HG02885 (cell line): ENCODE measurements around the gene RASSF7.
A peak's percentile ranks its signal among the peaks of the same experiment; 100 is the strongest.
"Not testable (repeated sequence)": the region's sequence is repeated elsewhere in the genome, so short reads cannot be mapped to it uniquely, and the experiment has no call there.

Experiments
- ATAC-seq: cut with Tn5 transposase; IDR thresholded peaks from one replicate; pipeline ENCODE4 v1.9.1; 2021; ENCODE audit warnings: mild to moderate bottlenecking; ENCODE audit not compliant: unreplicated experiment, poor library complexity

RASSF7 gene

GRCh38 chr11:560305-561147 lies at the start of gene RASSF7, which contains the start of gene LMNTD2:
Gene RASSF7 (plus strand): TSS chr11:560970. CDS start chr11:561769, 799 bp downstream.
Gene LMNTD2 (minus strand): TSS chr11:560738. CDS start chr11:560716, 22 bp downstream.
- ATAC-seq: peak; percentile 89

GRCh38 chr11:512761-513595 lies 47.8 kb upstream of the RASSF7 start:
- no peak for ATAC-seq

DNA sequence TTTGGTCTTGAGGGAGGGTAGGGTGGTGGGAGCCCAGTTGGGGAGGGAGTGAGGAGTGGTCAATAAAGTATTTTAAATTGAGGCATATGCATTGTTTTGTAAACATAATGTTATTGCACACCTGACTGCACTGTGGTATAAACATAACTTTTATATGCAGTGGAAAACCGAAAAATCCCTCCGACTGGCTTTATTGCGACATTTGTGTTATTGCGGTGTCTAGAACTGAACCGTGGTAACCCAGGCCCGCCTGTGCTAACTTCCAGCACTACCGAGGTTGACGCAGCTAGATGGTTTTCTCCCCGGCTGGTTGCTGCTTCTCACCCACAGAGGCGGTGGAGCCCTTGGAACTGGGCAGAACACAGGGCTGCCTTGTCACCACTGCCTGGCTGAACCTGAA lies 46.2 kb upstream of the RASSF7 start:
- no peak for ATAC-seq

GRCh38 chr11:515131-515530 lies 45.6 kb upstream of the RASSF7 start:
- ATAC-seq: no peak

- ATAC-seq: no peak
Measured at GRCh38 chr11:516400-516799, 44.4 kb upstream of the RASSF7 start.

DNA sequence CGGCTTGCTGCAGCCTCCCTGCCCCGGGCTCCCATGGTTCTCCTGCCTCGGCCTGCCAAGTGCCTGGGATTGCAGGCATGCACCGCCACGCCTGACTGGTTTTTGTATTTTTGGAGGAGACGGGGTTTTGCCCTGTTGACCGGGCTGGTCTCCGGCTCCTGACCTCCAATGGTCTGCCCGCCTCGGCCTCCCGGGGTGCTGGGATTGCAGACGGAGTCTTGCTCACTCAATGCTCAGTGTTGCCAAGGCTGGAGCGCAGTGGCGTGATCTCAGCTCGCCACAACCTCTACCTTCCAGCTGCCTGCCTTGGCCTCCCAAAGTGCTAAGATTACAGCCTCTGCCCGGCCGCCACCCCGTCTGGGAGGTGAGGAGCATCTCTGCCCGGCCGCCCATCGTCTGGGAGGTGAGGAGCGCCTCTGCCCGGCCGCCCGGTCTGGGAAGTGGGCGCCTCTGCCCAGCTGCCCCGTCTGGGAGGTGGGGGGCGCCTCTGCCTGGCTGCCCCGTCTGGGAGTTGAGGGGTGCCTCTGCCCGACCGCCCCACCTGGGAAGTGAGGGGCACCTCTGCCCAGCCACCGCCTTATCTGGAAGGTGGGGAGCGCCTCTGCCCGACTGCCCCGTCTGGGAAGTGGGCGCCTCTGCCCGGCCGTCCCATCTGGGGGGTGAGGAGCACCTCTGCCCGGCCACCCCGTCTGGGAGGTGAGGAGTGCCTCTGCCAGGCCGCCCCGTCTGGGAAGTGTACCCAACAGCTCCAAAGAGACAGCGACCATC lies 43.7 kb upstream of the RASSF7 start:
- ATAC-seq: not testable (repeated sequence)

DNA sequence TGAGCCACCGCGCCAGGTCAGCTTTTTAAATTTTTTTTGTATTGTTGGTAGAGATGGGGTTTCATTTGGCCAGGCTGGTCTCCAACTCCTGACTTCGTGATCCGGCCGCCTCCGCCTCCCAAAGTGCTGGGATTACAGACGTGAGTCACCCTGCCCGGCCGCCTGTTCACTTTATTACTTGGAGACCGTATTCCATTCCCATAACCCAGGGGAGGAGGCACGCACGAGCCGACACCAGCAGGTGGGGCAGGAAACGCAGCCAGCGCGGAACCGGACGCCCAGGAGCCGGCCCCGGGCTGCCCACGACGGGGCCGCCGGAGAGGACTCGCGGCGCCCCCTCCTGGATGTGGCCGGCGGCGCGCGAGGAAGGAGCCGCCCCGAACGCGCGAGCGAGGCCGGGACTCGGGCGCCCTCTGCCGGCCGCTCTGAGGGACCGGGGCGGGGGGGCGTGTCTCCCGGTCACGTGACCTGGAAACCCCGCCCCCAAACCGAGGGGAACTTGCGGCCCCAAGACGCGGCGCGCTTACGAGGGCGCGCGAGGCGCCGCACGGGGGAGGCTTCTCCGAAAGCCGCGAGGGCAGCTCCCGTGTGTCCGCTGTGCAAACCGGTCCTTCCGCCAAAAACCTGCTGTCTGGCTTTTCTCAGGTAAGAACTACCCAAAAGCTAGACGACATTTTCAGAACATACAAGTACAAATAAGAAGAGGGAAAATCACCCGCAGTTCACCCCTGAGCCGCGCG lies 42.1 kb upstream of the RASSF7 start:
- peak; percentile 93 for ATAC-seq

- ATAC-seq: no peak
Measured at GRCh38 chr11:520428-521176, 40.2 kb upstream of the RASSF7 start.

DNA sequence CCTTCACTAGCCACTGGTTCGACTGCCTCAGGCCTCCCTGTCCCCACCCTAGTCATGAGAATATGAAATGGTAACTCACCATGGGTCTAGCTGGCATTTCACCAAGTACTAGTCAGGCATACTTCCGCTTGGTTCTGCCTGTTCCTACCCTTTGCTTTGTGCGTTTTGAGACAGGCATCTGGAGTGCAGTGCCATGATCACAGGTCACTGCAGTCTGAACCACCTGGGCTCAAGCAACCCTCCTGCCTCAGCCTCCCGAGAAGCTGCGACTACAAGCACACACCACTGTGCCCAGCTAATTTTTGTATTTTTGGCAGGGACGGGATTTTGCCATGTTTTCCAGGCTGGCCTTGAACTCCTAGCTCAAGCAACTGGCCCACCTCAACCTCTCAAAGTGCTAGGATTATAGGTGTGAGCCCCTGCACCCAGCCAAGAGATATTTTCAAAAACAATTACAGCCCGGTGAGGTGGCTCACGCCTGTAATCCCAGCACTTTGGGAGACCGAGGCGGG lies 39.5 kb upstream of the RASSF7 start:
- ATAC-seq: no peak

DNA sequence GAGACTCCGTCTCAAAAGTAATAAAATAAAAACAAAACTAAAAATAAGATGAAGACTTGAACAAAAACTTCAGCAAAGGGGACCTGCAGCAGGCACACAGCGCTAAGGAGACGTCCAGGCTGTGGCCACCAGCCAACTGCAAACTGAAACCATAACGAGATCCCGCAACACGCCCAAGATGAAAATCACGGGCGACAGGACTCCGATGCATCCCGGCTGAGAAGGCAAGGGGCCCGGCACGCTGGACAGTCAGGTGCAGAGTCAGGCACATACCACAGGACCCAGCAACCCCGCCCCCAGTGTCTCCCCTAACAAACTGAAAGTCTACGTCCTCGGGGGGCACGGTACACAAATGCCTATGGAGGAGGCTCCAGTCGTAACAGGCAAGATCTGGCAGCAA lies 34.6 kb upstream of the RASSF7 start:
- ATAC-seq: no peak

- ATAC-seq: no peak
Measured at GRCh38 chr11:528166-528814, 32.5 kb upstream of the RASSF7 start.

- no peak for ATAC-seq
Measured at GRCh38 chr11:528815-529727, 31.7 kb upstream of the RASSF7 start.

DNA sequence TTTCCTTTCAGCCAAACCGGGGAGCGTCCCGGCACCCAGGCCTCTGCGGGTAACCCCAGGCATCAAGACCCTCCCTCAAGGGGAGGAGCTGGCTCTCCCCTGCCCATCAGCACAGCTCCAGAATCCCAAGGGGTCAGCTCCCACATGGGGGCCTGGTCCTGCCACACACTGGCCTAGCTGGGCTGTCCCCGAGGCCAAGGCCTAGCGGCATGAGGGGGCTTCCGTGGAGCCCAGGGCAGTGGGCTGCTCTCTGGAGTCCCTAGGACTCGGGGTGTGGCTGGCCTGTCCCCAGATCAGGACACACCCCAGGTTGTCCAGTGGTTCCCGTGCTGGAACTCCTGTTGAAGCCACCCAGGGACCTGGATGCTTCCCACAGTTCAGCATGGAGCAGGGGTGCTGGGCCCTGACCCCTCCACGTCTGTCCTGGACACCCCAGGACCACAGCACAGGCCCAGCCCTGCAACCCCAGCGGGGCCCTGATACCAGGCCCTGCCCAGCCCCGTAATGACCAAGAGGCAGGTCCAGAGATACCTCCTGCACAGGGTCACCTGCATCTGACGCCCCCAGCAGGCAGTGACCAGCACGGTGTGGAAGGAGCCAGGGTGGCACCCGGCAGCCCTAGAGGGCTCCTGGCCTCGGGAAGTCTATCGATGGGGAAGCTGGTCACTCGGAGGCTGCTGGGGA lies 30.9 kb upstream of the RASSF7 start:
- no peak for ATAC-seq

DNA sequence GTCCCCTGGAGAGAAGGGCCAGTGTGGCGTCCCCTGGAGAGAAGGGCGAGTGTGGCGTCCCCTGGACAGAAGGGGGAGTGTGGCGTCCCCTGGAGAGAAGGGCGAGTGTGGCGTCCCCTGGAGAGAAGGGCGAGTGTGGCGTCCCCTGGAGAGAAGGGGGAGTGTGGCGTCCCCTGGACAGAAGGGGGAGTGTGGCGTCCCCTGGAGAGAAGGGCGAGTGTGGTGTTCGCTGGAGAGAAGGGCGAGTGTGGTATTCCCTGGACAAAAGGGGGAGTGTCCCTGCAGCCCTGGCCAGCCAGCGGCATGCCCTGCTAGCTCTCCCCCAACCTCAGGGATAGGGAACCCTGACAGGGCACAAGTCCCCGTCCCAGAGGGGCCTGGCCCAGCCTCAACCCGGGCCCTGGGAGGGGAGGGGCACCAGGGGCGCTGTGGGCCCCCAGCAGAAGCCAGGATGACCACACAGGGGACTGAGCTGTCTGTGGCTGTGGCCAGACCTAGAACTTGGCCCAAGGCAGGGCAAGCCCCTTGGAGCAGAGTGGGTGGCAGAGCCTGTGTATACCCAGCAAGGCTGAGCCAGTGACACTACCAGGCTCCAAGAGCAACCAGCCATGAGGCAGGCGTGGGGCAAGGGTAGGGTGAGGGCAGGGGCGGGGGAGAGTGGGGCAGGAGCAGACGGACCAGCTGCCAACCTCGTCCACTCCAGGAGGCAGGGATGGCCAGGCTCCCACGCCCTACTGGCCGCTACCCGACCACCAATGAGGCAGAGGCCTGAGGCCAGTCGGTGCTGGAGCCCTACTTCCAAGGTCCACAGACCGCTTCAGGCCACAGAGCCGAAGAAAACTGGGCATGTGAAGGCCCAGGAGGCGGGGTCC lies 29.6 kb upstream of the RASSF7 start:
- ATAC-seq: no peak

DNA sequence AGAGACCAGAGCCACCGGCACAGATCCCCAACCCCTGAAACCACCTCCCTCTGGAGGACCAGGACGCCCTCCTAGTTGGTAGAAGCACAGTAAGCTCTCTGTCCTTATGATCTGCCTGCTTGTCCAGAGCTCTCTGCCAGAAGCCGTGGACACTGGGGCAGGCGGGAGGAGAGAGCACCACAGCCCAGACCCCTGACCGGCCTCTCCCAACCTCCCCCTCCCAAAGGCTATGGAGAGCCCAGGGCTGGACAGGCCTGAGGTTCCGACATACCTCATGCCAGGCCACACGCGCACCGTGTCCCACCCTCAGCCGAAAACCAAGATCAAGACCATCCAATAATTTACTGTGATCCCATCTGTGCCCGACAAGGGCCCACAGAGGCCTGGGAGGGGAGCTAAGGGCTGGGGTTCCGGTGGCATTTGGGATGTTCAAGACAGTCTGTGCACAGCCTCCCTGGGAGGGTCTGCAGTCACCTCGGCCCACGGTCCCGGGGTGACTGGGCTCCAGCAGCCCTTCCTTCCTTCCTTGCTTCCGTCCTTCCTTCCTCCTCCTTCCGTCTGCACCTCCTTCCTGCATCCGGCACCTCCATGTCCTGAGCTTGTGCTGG lies 28.7 kb upstream of the RASSF7 start:
- no peak for ATAC-seq
